ENCODE data around the gene NEK5. TPM values are rescaled to one million over a fixed set of nuclear protein-coding genes. Genes with fewer than 3 reads are reported as not detected.

The NEK5 gene
- total and polyA plus RNA-seq, 2 of the 8 experiments (the other 6 are each of a cell fraction or from before 2014, with no cell fraction given) = 0.12 to 0.35 TPM

GRCh38 chr13:52118595-52118994, 10.3 kb downstream of the NEK5 start:
- H3K79me2 ChIP-seq (ENCODE audit: control insufficient read depth in 1 of 2, insufficient read depth in 2 of 2, low read length in 2 of 2) = no peaks in the 10 kb centered on the region
- no peak overlapping the region for H2BK20ac ChIP-seq (ENCODE audit: low read length)
- CTCF ChIA-PET (ENCODE audit: partially characterized antibody) = interaction anchor here (0.8 to 5.3 kb wide), 3 partner anchors 8 to 223 kb away, joined by 3 to 42 read pairs (median 3); partner anchors contain the start of gene NEK5
- no peak overlapping the region for H2AK5ac ChIP-seq (ENCODE audit: low read depth, low read length)
- H3K4me3 ChIP-seq (ENCODE audit: extremely low read depth in 1 of 4, insufficient read depth in 2 of 4, low read depth in 3 of 4, low read length in 4 of 4) = no peak overlapping the region
- no peaks in the 10 kb centered on the region for H3K9me3 ChIP-seq (ENCODE audit: insufficient read depth in 2 of 2, low read depth in 1 of 2, low read length in 1 of 2)
- H3K14ac ChIP-seq (ENCODE audit: insufficient read length) = no peak overlapping the region
- H4K91ac ChIP-seq (replicated peaks; ENCODE audit: insufficient read length, low read length) = no peak overlapping the region
- H2AFZ ChIP-seq (ENCODE audit: low read length) = no peak overlapping the region
- H3K4ac ChIP-seq (replicated peaks; ENCODE audit: insufficient read length, low read depth, low read length) = no peak overlapping the region
- no peak overlapping the region for H2BK12ac ChIP-seq (ENCODE audit: low read depth, low read length)
- 85% methylated on average over 3 of the region's 3 CpGs; no CpG with 5 or more reads in 1 of the 2 experiments for WGBS, 2 experiments (ENCODE audit: extremely low coverage in 1 of 2, insufficient coverage in 1 of 2, insufficient read length in 1 of 2, insufficient replicate concordance in 2 of 2, low coverage in 1 of 2, low lambda C conversion rate in 2 of 2, missing lambda C conversion rate in 1 of 2)
- FAIRE-seq (no peak), DNase-seq (ENCODE audit: low read depth in 1 of 2, low spot score in 2 of 2) (no peak)
- H4K8ac ChIP-seq (ENCODE audit: extremely low read depth, insufficient read depth, low read length) = no peak overlapping the region
- no peak overlapping the region for H3K23ac ChIP-seq (ENCODE audit: insufficient read length)
- H3K4me1 ChIP-seq (replicated peaks in 1 of 4; ENCODE audit: control insufficient read depth in 3 of 4, insufficient read depth in 4 of 4, low read length in 3 of 4) = no peaks in the 10 kb centered on the region
- POLR2A ChIA-PET (ENCODE audit: partially characterized antibody) = no interaction called here
- no peak overlapping the region for H3K9ac ChIP-seq (replicated peaks in 1 of 4; ENCODE audit: extremely low read depth in 1 of 4, low read depth in 3 of 4, low read length in 3 of 4)
- H2BK120ac ChIP-seq (replicated peaks; ENCODE audit: low read depth, low read length) = no peak overlapping the region
- H3K4me2 ChIP-seq (ENCODE audit: insufficient read depth in 1 of 2, low read depth in 2 of 2, low read length in 2 of 2) = no peak overlapping the region
- no peak overlapping the region for H3K18ac ChIP-seq (ENCODE audit: extremely low read depth, low read length)
- no peak overlapping the region for H2BK5ac ChIP-seq (ENCODE audit: low read depth, low read length)
- H3K79me1 ChIP-seq (ENCODE audit: low read depth, low read length) = no peaks in the 10 kb centered on the region
- no peak overlapping the region for H2BK15ac ChIP-seq (ENCODE audit: low read length)
- no peaks in the 10 kb centered on the region for H3K36me3 ChIP-seq (ENCODE audit: control insufficient read depth in 2 of 4, insufficient read depth in 4 of 4, low read length in 3 of 4)
- H3K56ac ChIP-seq (replicated peaks; ENCODE audit: insufficient read length, low read depth, low read length) = no peak overlapping the region
- no peaks in the 10 kb centered on the region for H4K20me1 ChIP-seq (replicated peaks in 1 of 2; ENCODE audit: control insufficient read depth in 1 of 2, insufficient read depth in 2 of 2, low read length in 2 of 2)
- no peak overlapping the region for H4K5ac ChIP-seq (ENCODE audit: insufficient read length, low read depth, low read length)
- H3K23me2 ChIP-seq (ENCODE audit: low read depth, low read length) = no peaks in the 10 kb centered on the region
- no peak overlapping the region for H3K27ac ChIP-seq (ENCODE audit: low read depth, low read length)
- no peaks in the 10 kb centered on the region for H3K27me3 ChIP-seq (replicated peaks in 1 of 4; ENCODE audit: control insufficient read depth in 3 of 4, extremely low read depth in 1 of 4, insufficient read depth in 3 of 4, low read length in 3 of 4)
- no peak for TF ChIP-seq JUND (IDR thresholded peaks at IDR 0.05; ENCODE audit: low read length)
- TF ChIP-seq SP1 (IDR thresholded peaks at IDR 0.05; ENCODE audit: low read depth, low read length) = no peak
- no peak for TF ChIP-seq BCL11A (IDR thresholded peaks at IDR 0.05; ENCODE audit: low read depth in 2 of 2, low read length in 2 of 2)
- TF ChIP-seq POU5F1 (IDR thresholded peaks at IDR 0.05; ENCODE audit: low read depth, low read length) = no peak
- no peak for TF ChIP-seq SP2 (IDR thresholded peaks at IDR 0.05; ENCODE audit: low read length)
- TF ChIP-seq GABPA (IDR thresholded peaks at IDR 0.05; ENCODE audit: borderline replicate concordance, insufficient read depth, low read length) = no peak
- TF ChIP-seq ATF2 (IDR thresholded peaks at IDR 0.05; ENCODE audit: low read length) = no peak
- TF ChIP-seq CTBP2 (IDR thresholded peaks at IDR 0.05; ENCODE audit: borderline replicate concordance, insufficient read depth, insufficient read length, low read length) = no peak
- TF ChIP-seq RXRA (IDR thresholded peaks at IDR 0.05; ENCODE audit: insufficient read depth, low read depth, low read length) = no peak
- no peak for TF ChIP-seq ATF3 (IDR thresholded peaks at IDR 0.05; ENCODE audit: insufficient read depth, low read depth, low read length)
- no peak for TF ChIP-seq USF2 (IDR thresholded peaks at IDR 0.05; ENCODE audit: low read length)

Data from H1 (cell line).